ENCODE results near the gene MED27. TPM values are rescaled to one million over a fixed set of nuclear protein-coding genes. Genes with fewer than 3 reads are reported as not detected.
"Not testable (repeated sequence)": the region's sequence is repeated elsewhere in the genome, so short reads cannot be mapped to it uniquely, and the experiment has no call there.

The MED27 gene
- polyA plus RNA-seq, 1 donor, result 20.1 TPM

DNA sequence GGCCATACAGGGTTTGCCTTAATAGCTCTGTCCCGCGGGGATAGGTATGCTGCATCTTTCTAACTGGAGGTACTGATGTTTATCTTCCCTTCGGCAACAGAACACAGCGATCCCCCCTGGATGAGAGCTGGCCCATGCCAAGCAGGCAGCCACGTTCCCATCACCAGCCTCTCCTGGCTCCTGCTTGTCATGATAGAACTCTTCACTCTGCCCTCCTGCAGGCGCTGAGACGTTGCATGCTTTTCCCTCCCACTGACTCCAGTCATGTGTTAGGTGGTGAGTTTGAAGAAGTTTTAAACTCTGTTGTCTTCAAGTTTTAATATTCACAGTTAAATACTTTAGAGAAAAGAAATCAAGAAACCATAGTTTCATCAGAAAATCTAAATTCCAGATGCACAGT lies 60.0 kb downstream of the MED27 start:
- no peak for DNase-seq

DNA sequence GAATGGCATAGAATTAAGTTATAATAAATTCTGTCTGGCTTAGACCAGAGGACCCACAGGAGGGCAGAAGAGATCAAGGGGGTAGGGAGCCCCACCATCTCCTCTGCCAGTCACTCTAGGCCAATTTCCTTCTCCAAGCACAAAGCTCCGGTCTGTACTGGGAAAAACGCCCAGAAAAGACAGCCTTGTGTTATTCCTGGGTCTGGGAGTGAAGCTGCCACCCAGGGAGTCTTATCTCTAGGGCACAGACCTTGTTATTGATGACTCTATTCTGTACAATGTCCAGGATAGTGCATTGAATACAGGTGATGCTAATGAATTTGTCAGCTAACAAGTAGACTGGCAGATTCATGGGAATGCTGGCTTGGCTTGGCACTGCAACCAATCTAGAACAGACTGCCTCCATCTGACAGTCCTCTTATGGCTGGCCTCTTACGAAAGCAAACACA lies 60.7 kb downstream of the MED27 start:
- DNase-seq, result no peak

DNA sequence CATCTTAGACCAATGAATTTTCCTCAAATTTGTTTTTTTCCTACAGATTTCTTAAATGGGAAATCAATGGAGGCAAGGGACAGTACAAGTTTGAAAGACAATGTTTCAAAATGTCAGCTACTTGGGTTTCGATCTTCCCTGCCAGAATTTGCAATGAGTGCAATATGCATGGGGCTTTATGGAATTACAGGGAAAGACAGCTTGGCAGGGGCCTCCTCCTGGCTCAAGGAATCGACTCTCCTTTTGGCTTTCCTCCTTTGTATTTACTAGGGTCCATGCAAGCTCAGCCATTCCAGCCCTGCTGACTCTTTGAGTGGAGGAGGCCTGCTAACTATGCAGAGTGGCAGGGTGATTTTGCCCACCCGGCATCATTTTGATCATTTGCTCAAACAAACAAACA lies 63.2 kb downstream of the MED27 start:
- DNase-seq, result no peak

DNA sequence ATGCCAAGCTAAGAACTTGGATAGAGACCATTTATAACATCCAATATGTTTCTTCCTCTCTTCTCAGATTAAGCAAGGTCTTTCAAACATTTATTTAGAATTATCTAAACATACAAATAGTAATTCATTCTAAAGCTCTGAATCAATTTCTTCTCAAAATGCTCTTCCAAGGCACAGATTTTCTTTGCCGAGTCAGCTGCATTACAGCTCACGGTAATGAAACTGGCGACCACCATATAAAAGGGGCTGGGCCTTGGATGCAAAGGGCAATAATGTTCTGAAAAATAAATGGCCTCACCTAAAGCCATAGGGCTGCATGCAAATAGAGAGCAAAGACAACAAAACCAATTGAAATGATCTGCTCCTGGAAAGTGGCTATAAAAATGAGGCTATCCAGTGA lies 63.8 kb downstream of the MED27 start:
- DNase-seq, result no peak

DNA sequence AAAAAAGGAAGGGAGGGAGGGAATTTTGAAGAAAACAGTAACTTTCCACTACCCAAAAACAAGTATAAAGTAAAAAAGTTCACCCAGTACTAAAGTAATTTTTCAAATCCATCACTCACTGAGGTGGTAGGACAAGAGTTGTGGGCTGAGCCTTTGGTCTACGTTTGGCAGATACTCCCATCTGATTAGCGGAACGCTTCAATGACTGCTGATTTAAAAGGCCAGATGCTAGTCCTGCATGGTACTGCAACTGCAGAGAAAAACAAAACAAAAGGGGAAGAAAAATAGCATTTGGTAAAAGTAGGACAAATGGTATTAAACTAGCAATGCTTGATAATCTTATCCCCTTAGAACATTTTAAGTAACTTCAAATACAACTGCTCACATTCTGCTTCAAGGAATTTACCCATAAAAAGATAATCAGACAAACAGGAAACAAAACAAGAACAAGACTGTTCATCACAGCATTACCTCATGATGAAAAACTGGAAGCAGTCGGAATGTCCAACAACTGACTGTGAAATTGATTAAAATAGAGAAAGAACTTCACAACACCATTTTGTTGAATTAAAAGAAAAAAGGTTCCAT lies 65.4 kb downstream of the MED27 start:
- no peak for DNase-seq

DNA sequence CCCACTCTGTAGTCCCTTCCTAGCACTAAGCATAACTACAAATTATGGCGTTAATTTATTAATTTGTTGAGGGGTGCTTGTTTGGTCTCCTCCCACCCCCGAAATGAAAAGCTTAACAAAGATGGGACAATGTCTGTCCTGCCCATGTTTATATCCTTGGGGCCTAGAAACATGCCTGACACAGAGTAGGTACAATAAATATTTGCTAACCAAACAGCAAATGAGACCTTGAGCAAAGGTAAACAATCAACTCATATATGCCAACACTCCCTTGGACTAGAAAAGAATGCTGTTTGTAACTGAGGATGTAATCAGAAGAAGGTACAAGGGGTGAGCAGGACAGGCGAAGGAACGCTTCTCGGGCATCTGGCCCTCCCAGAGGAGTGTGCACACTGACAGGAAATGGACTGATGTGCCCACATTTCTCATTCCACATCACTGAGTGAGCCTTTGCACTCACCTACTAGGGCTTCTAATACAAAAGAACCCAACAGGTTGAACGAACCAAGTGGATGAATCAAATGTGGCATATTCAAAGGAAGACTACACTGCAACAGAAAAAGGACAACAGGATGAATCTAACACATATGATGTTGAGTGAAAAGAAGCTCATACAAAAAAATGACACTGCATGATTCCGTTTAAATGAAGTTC lies 66.8 kb downstream of the MED27 start:
- no peak for DNase-seq

DNA sequence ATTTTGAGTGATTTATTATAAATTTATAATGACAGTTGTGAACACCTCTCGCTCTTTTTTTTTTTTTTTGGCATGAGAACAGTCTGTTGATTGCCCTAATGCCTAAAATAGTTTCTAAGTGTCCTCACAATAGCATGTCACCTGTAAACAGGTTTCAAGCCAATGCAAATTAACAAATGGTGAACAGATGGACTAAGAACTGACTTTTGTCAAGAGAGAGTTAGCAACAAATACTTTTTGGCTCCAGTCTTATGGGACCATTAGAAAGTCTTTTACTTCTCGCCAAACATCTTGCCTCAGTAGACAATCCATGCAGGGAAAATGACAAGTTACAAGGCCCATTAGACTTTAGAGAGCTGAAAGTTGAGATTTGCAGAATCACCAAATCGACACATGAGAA lies 67.8 kb downstream of the MED27 start:
- no peak for DNase-seq

DNA sequence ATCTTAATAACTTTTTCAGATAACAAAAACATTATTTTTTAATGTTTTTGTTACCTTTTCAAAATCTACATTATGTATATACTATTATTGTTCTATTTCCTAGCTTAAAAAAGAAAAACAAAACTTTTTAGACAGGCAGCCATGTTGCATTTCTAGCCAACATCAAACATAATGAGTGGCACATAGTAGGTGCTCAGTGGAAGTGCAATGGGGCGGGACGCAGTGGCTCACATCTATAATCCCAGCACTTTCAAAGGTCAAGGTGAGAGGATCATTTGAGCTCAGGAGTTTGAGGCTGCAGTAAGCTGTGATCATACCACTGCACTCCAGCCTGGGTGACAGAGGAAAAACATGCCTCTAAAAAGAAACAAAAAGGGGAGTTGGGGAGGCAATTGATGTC lies 68.4 kb downstream of the MED27 start:
- DNase-seq, result no peak

DNA sequence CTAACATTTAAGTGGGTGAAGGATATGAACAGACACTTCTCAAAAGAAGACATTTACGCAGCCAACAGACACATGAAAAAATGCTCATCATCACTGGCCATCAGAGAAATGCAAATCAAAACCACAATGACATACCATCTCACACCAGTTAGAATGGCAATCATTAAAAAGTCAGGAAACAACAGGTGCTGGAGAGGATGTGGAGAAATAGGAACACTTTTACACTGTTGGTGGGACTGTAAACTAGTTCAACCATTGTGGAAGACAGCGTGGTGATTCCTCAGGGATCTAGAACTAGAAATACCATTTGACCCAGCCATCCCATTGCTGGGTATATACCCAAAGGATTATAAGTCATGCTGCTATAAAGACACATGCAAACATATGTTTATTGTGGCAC lies 69.5 kb downstream of the MED27 start:
- not testable (repeated sequence) for DNase-seq

DNA sequence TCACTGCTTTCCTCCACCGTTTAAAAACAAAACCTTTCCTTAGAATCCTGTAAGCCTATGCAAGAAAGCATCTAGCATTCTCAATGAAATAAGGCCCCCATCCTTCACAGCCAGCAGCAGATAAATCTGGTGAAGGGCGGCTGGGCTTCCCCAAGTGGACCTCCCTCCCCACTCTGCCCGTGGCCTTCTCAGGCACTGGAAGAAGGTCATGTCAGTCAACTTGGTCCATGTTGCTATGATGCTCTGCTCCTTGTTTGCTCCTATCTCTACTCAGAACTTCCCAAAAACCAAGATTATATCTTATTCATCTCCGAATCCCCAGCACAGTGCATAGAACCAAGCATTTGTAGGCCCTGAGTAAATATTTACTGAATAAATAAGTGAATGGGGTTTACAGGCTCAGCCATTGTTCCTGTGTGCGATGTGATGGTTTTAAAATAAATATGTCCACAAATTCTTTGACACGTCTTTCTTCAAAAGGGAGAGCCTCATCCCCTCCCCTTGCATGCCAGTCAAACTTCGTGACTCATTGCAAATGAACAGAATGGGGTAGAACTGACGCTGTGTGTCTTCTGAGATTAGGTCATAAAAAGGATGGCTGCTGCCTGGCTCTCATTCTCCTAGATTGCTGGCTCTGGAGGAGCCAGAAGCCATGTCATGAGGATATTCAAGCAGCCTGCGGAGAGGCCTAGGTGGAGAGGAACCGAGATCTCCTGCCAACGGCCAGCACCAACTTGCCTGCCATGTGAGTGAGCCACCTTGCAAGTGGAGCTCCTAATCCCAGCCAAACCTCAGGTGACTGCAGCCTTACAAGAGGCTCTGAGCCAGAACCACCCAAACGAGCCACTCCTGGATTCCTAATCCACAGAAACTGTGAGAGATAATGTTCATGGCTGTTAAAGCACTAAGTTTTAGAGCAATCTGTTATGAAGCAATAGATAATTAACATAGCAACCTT lies 70.5 kb downstream of the MED27 start:
- no peak for DNase-seq

DNA sequence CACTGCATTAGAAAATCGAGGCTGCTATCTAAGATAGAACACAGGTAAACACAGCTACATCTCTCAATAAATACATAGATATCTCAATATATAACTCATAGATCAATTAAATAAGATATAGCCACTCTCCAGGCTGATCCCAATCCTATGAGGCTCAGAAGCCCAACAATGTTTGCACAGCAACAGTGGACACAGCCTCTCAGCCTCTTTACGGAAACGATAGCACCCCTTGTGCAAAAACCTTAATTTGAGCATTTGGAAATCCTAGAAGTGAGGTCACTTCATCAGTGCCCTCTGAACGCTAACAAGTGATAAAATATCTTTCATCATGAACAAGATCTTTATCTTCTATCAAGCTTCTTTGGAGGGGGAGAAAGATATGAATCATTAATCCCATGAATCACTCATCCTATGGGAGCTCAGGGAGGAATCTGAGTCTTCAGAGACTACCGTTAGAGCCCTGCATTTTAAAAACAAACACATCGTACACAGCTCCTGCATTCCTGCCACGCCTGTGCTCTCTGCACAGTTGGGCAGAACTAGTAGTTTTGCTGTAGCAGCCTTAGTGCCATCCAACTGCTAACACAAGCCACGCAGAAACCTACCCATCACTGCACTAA lies 71.4 kb downstream of the MED27 start:
- DNase-seq, result no peak

DNA sequence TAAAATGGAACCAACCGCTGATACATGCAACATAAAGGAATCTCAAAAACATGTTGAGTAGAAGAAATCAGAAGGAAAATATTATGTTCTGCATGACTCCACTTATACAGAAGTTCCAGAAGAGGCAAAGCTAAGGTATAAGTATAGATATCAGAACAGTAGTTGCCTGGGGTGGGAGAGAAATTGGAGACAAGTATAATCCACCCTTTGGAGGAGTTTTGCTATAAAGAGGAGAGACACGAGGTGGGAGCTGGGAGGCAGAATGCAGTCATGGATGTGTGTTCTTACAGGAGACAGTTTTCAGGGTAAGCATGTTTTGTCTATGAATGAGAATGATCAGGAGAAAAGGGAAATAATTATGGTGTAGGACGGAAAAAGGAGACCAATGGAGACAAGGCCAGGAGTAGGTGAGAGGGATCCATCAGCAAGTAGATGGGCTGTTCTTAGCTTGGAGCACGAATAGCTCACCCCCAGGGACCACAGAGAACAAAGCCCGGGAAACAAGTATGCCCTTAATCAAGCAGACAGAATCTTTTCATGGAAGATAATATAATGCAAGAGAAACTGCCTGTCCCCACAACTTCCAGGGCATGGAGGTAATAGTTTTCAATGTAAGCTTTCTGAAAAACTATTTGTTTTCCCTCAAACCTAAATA lies 72.2 kb downstream of the MED27 start:
- no peak for DNase-seq

DNA sequence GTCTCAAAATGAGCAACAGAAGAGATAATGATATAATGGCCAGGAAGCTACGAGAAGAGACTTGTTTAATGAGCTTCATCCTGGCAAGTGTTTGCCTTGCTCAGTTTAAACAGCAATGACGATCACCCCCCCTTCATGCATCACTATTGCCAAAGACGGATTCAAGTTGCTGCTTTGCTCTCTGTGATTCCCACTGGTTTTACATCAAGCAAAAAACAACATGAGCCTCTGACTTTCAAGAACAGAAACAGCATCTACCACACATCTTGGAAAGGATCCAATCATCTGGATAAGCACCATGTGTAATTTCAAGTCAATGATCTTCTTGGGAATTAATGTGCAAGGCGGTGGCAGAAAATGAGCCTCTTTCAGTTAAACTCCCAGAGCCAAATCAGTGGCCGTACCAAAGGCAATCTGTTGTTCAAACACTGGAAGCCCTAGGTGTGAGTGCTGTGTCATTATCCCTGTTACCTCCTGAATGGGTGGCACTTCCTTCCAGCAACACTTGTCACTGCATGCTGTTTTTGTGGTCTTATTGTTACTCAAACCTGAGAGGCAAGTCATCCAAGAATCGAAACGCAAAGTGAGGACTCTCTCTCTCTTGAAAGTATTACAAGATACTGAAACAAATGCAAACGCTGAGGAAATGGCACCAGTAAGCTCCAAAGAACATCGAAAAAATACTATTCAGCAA lies 72.8 kb downstream of the MED27 start:
- DNase-seq, result no peak

DNA sequence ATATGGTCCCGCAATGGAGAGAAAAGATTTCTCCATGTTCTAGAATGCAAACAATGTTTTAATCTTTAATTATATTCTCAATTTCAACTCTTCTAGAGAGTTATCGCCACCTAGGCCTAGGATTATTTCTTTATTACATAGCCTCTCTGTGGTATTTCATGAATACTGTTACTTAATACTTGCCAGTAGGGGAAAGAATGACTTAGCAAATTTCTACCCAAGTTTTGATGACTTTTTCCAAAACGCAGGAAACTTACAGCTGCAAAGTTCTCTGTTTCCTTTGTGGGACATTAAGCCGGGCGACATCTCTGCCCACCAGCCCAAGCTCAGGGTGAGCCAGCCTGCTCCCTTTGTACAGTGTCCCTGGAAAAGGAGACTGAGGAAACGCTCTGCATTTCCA lies 73.8 kb downstream of the MED27 start:
- DNase-seq, result no peak

DNA sequence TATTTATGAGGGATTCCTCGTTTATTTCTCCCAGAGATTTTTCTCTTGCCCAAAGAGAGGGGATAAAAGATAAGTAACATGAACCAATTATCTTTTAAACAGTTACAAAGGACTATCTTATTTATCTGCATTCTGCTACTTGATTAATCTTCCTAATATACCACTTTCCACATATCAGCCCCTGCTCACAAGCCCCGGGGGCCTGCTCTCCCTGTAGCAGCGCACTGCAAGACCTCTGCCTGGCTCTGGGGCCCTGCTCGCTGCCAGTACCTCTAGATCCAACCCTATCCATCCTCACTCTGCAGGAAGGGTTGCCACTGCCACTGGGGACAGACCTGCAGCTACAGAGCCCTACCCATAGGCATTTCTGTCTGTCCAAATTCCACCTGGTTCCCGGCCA lies 75.3 kb downstream of the MED27 start:
- no peak for DNase-seq

DNA sequence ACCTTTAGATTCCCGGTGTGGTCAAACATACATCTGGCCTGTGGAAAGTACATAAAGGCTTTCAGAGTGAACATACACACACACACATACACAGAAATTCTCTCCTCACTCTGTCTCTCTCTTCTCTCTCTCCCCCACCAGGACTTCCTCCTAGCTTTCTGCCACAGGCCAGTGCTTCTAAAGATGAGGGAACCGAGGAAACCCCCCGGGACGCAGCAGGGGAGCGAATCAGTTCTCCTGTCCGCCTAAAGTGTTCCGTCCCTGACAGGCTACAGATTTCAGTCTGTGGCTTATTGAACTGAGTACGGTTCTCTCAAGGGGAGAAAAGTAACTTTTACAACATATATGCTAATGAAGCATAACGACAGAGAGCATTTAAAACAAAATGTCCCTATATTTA lies 75.8 kb downstream of the MED27 start:
- no peak for DNase-seq

DNA sequence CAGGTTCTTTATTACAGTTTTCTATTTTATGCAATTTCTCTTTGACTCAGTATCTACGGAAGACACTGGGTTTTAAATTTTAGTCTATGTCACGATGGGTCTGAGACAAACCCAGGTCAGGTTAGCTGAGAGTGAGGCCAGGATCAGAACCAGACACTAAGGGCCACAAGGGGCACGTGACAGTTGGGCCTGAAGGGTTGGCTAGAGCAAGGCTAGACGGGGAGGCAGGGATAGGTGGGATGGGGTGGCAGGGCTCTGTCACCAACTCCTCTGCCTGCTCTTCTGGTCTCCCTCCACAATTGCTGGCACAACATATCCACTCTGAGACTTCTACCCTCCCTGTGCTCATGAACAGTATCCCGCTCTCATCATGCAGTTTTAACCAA lies 76.4 kb downstream of the MED27 start:
- no peak for DNase-seq

DNA sequence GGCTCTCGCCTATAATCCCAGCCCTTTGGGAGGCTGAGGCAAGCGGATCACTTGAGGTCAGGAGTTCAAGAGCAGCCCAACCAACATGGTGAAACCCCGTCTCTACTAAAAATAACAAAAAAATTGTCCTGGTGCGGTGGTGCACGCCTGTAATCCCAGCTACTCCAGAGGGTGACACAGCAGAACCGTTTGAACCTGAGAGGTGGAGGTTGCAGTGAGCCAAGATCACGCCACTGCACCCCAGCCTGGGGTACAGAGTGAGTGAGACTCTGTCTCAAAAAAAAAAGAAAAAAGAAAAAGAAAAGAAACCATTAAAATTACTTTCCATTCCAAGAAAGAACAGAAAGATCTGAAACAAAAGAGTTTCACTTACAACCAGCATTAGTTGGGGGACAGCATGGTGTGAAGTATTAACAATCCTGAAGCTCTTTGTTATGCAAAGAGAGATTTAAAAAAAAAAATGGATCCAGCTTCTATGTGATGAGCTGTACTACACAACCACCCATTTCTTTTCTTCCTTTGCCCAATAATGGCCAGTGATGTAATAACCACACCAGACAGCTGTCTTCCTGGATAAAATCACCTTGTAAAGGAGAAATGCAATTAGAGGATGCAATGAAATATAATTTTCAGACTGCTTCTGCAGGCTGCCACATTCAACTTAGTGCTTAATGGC lies 76.9 kb downstream of the MED27 start:
- DNase-seq, result no peak

DNA sequence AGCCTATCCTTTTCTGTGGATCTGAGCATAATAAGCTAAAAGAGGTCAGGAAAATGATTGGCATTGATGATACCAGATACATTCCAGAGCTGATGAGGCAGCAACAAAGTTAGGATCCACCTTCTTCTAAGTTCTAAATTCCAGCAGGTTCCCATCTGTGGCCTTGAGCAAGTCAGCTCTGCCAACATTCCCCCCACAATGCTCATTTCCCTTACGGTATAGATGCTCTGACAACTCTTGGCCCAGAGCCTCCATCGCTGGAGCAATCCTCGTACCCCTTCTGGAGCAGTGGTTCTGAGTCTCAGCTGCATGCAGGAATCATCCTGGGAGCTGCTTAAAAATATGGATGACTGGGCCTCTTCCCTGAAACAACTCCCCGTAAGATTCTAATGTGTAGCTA lies 78.1 kb downstream of the MED27 start:
- DNase-seq, result no peak

DNA sequence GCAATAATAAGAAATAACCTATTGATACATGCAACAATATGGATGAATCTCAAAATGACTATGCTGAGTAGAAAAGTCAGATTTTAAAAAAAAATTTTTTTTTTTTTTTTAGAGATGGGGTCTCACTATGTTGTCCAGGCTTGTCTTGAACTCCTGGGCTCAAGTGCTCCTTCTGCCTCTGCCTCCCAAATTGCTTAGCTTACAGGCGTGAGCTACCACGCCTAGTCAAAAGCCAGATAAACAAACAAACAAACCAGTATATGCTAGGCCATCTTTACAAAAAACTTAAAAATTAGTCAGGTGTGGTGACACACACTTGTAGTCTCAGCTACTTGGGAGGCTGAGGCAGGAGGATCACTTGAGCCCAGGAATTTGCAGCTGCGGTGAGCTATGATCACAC lies 79.0 kb downstream of the MED27 start:
- DNase-seq, result no peak
